ENCODE measurements around the gene TAF7L. TPM values are rescaled to one million over a fixed set of nuclear protein-coding genes. Genes with fewer than 3 reads are reported as not detected.
A peak's percentile ranks its signal among the peaks of the same experiment; 100 is the strongest.
"Not testable (repeated sequence)": the region's sequence is repeated elsewhere in the genome, so short reads cannot be mapped to it uniquely, and the experiment has no call there.

Gene TAF7L
- polyA plus RNA-seq, result not detected

- Mint-ChIP-seq H3K9me3 (peaks cover 0 to 1% (median 0%) of the 10 kb centered on the region in 6 donors), H3K4me3 (no peak within 1 kb of the TSS), H3K27ac (no peak within 1 kb of the TSS), H3K4me1 (no peaks in the 10 kb centered on the region), H3K36me3 (no peaks in the 10 kb centered on the region), H3K27me3 (ENCODE audit: low read depth in 3 of 3) (peaks cover 0 to 4% (median 3%) of the 10 kb centered on the region in 3 donors)
- DNase-seq, result no peak
Observed at GRCh38 chrX:101290957-101291603, at the start of gene TAF7L. Gene TAF7L (minus strand): TSS chrX:101291334. CDS start chrX:101287543, 3,791 bp downstream.

GRCh38 chrX:101337776-101338271 lies 46.7 kb upstream of the TAF7L start:
- DNase-seq, result no peak
- Mint-ChIP-seq H3K4me3 (no peak overlapping the region), H3K36me3 (no peaks in the 10 kb centered on the region), H3K27me3 (ENCODE audit: low read depth in 3 of 3) (peaks cover 0 to 5% (median 5%) of the 10 kb centered on the region in 3 donors), H3K4me1 (no peaks in the 10 kb centered on the region), H3K9me3 (no peaks in the 10 kb centered on the region), H3K27ac (no peak overlapping the region)

GRCh38 chrX:101334310-101334709 lies 43.2 kb upstream of the TAF7L start:
- not testable (repeated sequence) for H3K4me1 Mint-ChIP-seq; H3K27me3 Mint-ChIP-seq (ENCODE audit: low read depth in 3 of 3); H3K4me3 Mint-ChIP-seq; DNase-seq; H3K9me3 Mint-ChIP-seq; H3K36me3 Mint-ChIP-seq
- H3K27ac Mint-ChIP-seq, result peak overlapping the region in 1 of 6 donors; percentile 31

GRCh38 chrX:101326600-101326999 lies 35.5 kb upstream of the TAF7L start:
- not testable (repeated sequence) for DNase-seq; H3K9me3 Mint-ChIP-seq; H3K27ac Mint-ChIP-seq; H3K4me3 Mint-ChIP-seq; H3K36me3 Mint-ChIP-seq; H3K4me1 Mint-ChIP-seq; H3K27me3 Mint-ChIP-seq (ENCODE audit: low read depth in 3 of 3)

GRCh38 chrX:101303790-101304189 lies 12.7 kb upstream of the TAF7L start:
- Mint-ChIP-seq H3K27me3 (ENCODE audit: low read depth in 3 of 3) (peaks cover 0 to 4% (median 0%) of the 10 kb centered on the region in 3 donors), H3K36me3 (no peaks in the 10 kb centered on the region), H3K9me3 (no peaks in the 10 kb centered on the region), H3K4me1 (no peaks in the 10 kb centered on the region), H3K4me3 (no peak overlapping the region), H3K27ac (no peak overlapping the region)
- no peak for DNase-seq

GRCh38 chrX:101295603-101296002 lies 4.5 kb upstream of the TAF7L start:
- DNase-seq; H3K27me3 Mint-ChIP-seq (ENCODE audit: low read depth in 3 of 3); H3K4me1 Mint-ChIP-seq; H3K36me3 Mint-ChIP-seq; H3K4me3 Mint-ChIP-seq; H3K27ac Mint-ChIP-seq; H3K9me3 Mint-ChIP-seq: not testable (repeated sequence)

- peak in 2 of 3 donors; percentile 14 to 17 for DNase-seq
- Mint-ChIP-seq H3K36me3 (no peaks in the 10 kb centered on the region), H3K4me3 (no peak overlapping the region), H3K27me3 (ENCODE audit: low read depth in 3 of 3) (peaks cover 0 to 6% (median 2%) of the 10 kb centered on the region in 3 donors), H3K27ac (no peak overlapping the region), H3K4me1 (no peaks in the 10 kb centered on the region), H3K9me3 (no peaks in the 10 kb centered on the region)
Observed at GRCh38 chrX:101287402-101287801, 3.7 kb downstream of the TAF7L start.

GRCh38 chrX:101276238-101276637 lies 14.9 kb downstream of the TAF7L start:
- H3K27ac Mint-ChIP-seq, result no peak overlapping the region
- no peaks in the 10 kb centered on the region for H3K4me1 Mint-ChIP-seq
- no peaks in the 10 kb centered on the region for H3K9me3 Mint-ChIP-seq
- H3K4me3 Mint-ChIP-seq, result no peak overlapping the region
- H3K27me3 Mint-ChIP-seq (ENCODE audit: low read depth in 3 of 3), result peaks cover 0 to 2% (median 0%) of the 10 kb centered on the region in 3 donors
- H3K36me3 Mint-ChIP-seq, result no peaks in the 10 kb centered on the region
- no peak for DNase-seq

GRCh38 chrX:101274198-101274597 lies 16.9 kb downstream of the TAF7L start:
- Mint-ChIP-seq H3K36me3 (no peaks in the 10 kb centered on the region), H3K27ac (no peak overlapping the region), H3K9me3 (no peaks in the 10 kb centered on the region), H3K27me3 (ENCODE audit: low read depth in 3 of 3) (peaks cover 0 to 2% (median 0%) of the 10 kb centered on the region in 3 donors), H3K4me1 (no peaks in the 10 kb centered on the region), H3K4me3 (no peak overlapping the region)
- no peak for DNase-seq

GRCh38 chrX:101265869-101266428 lies 25.2 kb downstream of the TAF7L start:
- H3K27ac Mint-ChIP-seq, result no peak overlapping the region
- H3K36me3 Mint-ChIP-seq, result no peaks in the 10 kb centered on the region
- peaks cover 0 to 10% of the 10 kb centered on the region in 2 donors for H3K4me1 Mint-ChIP-seq
- no peak overlapping the region for H3K4me3 Mint-ChIP-seq
- no peak for DNase-seq
- H3K27me3 Mint-ChIP-seq (ENCODE audit: low read depth in 3 of 3), result peaks cover 2 to 4% (median 2%) of the 10 kb centered on the region in 3 donors
- no peaks in the 10 kb centered on the region for H3K9me3 Mint-ChIP-seq

GRCh38 chrX:101263766-101264165 lies 27.4 kb downstream of the TAF7L start:
- Mint-ChIP-seq H3K27me3 (ENCODE audit: low read depth in 3 of 3) (peaks cover 2 to 6% (median 2%) of the 10 kb centered on the region in 3 donors), H3K4me3 (no peak overlapping the region), H3K4me1 (peaks cover 2 to 15% of the 10 kb centered on the region in 2 donors), H3K9me3 (no peaks in the 10 kb centered on the region), H3K27ac (no peak overlapping the region), H3K36me3 (no peaks in the 10 kb centered on the region)
- no peak for DNase-seq

- Mint-ChIP-seq H3K36me3 (no peaks in the 10 kb centered on the region), H3K4me1 (peaks cover 11 to 27% of the 10 kb centered on the region in 2 donors), H3K4me3 (no peak overlapping the region), H3K27me3 (ENCODE audit: low read depth in 3 of 3) (peaks cover 0 to 6% (median 4%) of the 10 kb centered on the region in 3 donors), H3K27ac (peak overlapping the region in 1 of 6 donors; percentile 17), H3K9me3 (no peaks in the 10 kb centered on the region)
- DNase-seq, result no peak
Observed at GRCh38 chrX:101262590-101262989, 28.5 kb downstream of the TAF7L start.

GRCh38 chrX:101260435-101260834 lies 30.7 kb downstream of the TAF7L start:
- Mint-ChIP-seq H3K27me3 (ENCODE audit: low read depth in 3 of 3) (peaks cover 0 to 9% (median 4%) of the 10 kb centered on the region in 3 donors), H3K27ac (no peak overlapping the region), H3K36me3 (no peaks in the 10 kb centered on the region), H3K4me1 (peaks cover 13 to 36% of the 10 kb centered on the region in 2 donors), H3K9me3 (no peaks in the 10 kb centered on the region), H3K4me3 (no peak overlapping the region)
- DNase-seq, result no peak

GRCh38 chrX:101258259-101258581 lies 32.9 kb downstream of the TAF7L start:
- peaks cover 13 to 36% of the 10 kb centered on the region in 2 donors for H3K4me1 Mint-ChIP-seq
- H3K4me3 Mint-ChIP-seq, result no peak overlapping the region
- H3K27me3 Mint-ChIP-seq (ENCODE audit: low read depth in 3 of 3), result peaks cover 0 to 9% (median 2%) of the 10 kb centered on the region in 3 donors
- peak overlapping the region in 2 of 6 donors; percentile 36 to 85 for H3K27ac Mint-ChIP-seq
- H3K36me3 Mint-ChIP-seq, result no peaks in the 10 kb centered on the region
- no peak for DNase-seq
- H3K9me3 Mint-ChIP-seq, result no peaks in the 10 kb centered on the region

Measured in immature natural killer cell (primary cell).